HCT116 (cell line): ENCODE measurements around the gene ATN1.

Experiments used
- CEBPB ChIP-seq: IDR thresholded peaks from 2 replicates; pipeline ENCODE4 v1.6.1; 2012; ENCODE audit warnings: low read depth
- CTCF ChIP-seq, 3 experiments: fragments of 200-600 bp in 1 of 3; sonication (generic) in 1 of 3; IDR thresholded peaks in 2 of 3; conservative IDR thresholded peaks in 1 of 3; 2 replicates each; pipeline ENCODE4 v1.5.1; 2012 to 2017; ENCODE audit warnings: low read depth in 2 of 3, low read length in 2 of 3, antibody characterized with exemption in 1 of 3, borderline replicate concordance in 1 of 3, control low read depth in 1 of 3, mild to moderate bottlenecking in 1 of 3, mixed read lengths in 1 of 3, mixed run types in 1 of 3, moderate library complexity in 1 of 3; ENCODE audit not compliant: insufficient read depth in 1 of 3
- EGR1 ChIP-seq: IDR thresholded peaks from 2 replicates; pipeline ENCODE4 v1.6.1; 2012; ENCODE audit warnings: low read depth
- ELF1 ChIP-seq: IDR thresholded peaks from 2 replicates; pipeline ENCODE4 v1.6.1; 2012; ENCODE audit warnings: low read depth, borderline replicate concordance
- EZH2 ChIP-seq: fragments of 200-600 bp; sonication (generic); IDR thresholded peaks from 2 replicates; pipeline ENCODE4 v1.6.1; 2017; ENCODE audit warnings: antibody characterized with exemption, mixed run types
- POLR2A ChIP-seq: IDR thresholded peaks from 2 replicates; pipeline ENCODE4 v1.7.0; 2011; ENCODE audit warnings: borderline replicate concordance; ENCODE audit not compliant: insufficient read depth, insufficient read length; ENCODE audit errors: extremely low read depth
- POLR2AphosphoS5 ChIP-seq: IDR thresholded peaks from 2 replicates; pipeline ENCODE4 v1.6.1; 2011; ENCODE audit warnings: mild to moderate bottlenecking, low read depth, low read length, moderate library complexity
- SIN3A ChIP-seq: IDR thresholded peaks from 2 replicates; pipeline ENCODE4 v1.6.1; 2012; ENCODE audit warnings: low read depth
- SP1 ChIP-seq: IDR thresholded peaks from 2 replicates; pipeline ENCODE4 v1.6.1; 2012; ENCODE audit warnings: low read depth
- TCF7L2 ChIP-seq: IDR thresholded peaks from 2 replicates; pipeline ENCODE4 v1.7.0; 2011; ENCODE audit warnings: borderline replicate concordance, inconsistent platforms; ENCODE audit not compliant: insufficient read depth, insufficient read length; ENCODE audit errors: extremely low read depth
- TF ChIP-seq, protein P1 (sequence below): IDR thresholded peaks from 2 replicates; pipeline ENCODE4 v1.6.1; 2011; ENCODE audit warnings: mild to moderate bottlenecking, low read length, moderate library complexity; ENCODE audit not compliant: insufficient replicate concordance; ENCODE audit errors: extremely low read depth

DNA sequence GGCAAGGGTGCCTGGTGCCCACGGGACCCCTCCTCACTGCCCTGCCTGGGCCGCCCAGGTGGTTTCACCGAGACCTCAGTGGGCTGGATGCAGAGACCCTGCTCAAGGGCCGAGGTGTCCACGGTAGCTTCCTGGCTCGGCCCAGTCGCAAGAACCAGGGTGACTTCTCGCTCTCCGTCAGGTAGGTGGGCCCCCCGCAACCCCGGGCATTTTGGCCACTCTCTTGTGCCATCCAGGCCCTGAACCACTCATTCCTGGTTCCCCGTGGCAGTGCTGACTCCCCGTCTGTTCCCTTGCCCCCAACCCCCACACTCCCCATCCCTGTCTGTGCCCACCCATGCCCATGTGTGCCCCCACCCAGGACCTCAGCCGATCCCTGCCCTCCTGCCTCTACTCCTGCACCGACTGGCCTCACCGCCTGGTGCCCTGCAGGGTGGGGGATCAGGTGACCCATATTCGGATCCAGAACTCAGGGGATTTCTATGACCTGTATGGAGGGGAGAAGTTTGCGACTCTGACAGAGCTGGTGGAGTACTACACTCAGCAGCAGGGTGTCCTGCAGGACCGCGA lies 23.9 kb downstream of the ATN1 start:
- TF ChIP-seq POLR2AphosphoS5 (no peak), POLR2A (no peak), EZH2 (no peak), CTCF (IDR thresholded peaks at IDR 0.05 in 2 of 3, conservative IDR thresholded peaks at IDR 0.05 in 1 of 3; ENCODE audit: borderline replicate concordance in 1 of 3, insufficient read depth in 1 of 3, low read depth in 2 of 3, low read length in 2 of 3) (no peak), SP1 (no peak), ELF1 (no peak), TCF7L2 (no peak), CEBPB (no peak), SIN3A (no peak), EGR1 (no peak)
- TF ChIP-seq, protein P1, sequence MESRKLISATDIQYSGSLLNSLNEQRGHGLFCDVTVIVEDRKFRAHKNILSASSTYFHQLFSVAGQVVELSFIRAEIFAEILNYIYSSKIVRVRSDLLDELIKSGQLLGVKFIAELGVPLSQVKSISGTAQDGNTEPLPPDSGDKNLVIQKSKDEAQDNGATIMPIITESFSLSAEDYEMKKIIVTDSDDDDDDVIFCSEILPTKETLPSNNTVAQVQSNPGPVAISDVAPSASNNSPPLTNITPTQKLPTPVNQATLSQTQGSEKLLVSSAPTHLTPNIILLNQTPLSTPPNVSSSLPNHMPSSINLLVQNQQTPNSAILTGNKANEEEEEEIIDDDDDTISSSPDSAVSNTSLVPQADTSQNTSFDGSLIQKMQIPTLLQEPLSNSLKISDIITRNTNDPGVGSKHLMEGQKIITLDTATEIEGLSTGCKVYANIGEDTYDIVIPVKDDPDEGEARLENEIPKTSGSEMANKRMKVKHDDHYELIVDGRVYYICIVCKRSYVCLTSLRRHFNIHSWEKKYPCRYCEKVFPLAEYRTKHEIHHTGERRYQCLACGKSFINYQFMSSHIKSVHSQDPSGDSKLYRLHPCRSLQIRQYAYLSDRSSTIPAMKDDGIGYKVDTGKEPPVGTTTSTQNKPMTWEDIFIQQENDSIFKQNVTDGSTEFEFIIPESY, result no peak
